HEK293 (cell line): ENCODE results near the gene GPHN.

Experiments
- OVOL3 ChIP-seq: fragments of 450-650 bp; formaldehyde crosslinking; IDR thresholded peaks from 2 replicates; pipeline ENCODE4 v1.5.1; 2016; ENCODE audit warnings: missing biosample characterization, missing genetic modification characterization
- REPIN1 ChIP-seq: fragments of 450-650 bp; formaldehyde crosslinking; IDR thresholded peaks from 2 replicates; pipeline ENCODE4 v1.5.1; 2017; ENCODE audit warnings: missing biosample characterization, missing genetic modification characterization, low read depth
- YY1 ChIP-seq: fragments of 450-650 bp; formaldehyde crosslinking; IDR thresholded peaks from 2 replicates; pipeline ENCODE4 v1.5.1; 2018; ENCODE audit warnings: missing biosample characterization, missing genetic modification characterization
- ZNF121 ChIP-seq: fragments of 450-650 bp; formaldehyde crosslinking; IDR thresholded peaks from 2 replicates; pipeline ENCODE4 v1.5.1; 2016; ENCODE audit warnings: missing biosample characterization, missing genetic modification characterization
- ZNF596 ChIP-seq: fragments of 450-650 bp; IDR thresholded peaks from 2 replicates; pipeline ENCODE4 v1.5.0; 2018; ENCODE audit warnings: missing biosample characterization, mild to moderate bottlenecking, missing genetic modification characterization, moderate library complexity
- ZNF623 ChIP-seq: fragments of 450-650 bp; formaldehyde crosslinking; IDR thresholded peaks from 2 replicates; pipeline ENCODE4 v1.5.1; 2016; ENCODE audit warnings: missing biosample characterization, missing genetic modification characterization
- ZNF785 ChIP-seq: fragments of 450-650 bp; formaldehyde crosslinking; IDR thresholded peaks from 2 replicates; pipeline ENCODE4 v1.5.1; 2016; ENCODE audit warnings: missing biosample characterization, missing genetic modification characterization
- TF ChIP-seq, protein P1 (sequence below): fragments of 450-650 bp; formaldehyde crosslinking; IDR thresholded peaks from 2 replicates; pipeline ENCODE4 v1.5.1; 2016; ENCODE audit warnings: missing biosample characterization, missing genetic modification characterization

DNA sequence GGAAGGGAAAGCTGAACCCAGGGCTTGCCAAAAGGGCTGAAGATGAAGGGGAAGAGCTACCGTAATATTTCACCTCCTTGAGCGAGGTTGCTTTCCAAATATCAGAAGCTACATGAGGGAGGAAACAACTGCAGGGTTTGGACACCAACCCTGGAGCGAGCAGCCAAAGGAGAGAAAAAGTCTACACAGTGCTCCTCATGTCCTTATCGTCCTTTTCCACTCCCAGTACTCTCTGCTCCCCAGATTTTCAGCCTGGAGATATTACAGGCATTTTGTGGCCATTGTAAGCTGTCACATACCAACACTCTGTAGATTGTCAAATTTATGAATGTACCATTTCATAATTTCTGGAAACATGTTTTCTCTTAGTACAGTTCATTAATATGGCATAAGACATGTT lies 115.9 kb downstream of the GPHN start:
- TF ChIP-seq OVOL3 = no peak
- TF ChIP-seq ZNF623 = no peak
- TF ChIP-seq, protein P1, sequence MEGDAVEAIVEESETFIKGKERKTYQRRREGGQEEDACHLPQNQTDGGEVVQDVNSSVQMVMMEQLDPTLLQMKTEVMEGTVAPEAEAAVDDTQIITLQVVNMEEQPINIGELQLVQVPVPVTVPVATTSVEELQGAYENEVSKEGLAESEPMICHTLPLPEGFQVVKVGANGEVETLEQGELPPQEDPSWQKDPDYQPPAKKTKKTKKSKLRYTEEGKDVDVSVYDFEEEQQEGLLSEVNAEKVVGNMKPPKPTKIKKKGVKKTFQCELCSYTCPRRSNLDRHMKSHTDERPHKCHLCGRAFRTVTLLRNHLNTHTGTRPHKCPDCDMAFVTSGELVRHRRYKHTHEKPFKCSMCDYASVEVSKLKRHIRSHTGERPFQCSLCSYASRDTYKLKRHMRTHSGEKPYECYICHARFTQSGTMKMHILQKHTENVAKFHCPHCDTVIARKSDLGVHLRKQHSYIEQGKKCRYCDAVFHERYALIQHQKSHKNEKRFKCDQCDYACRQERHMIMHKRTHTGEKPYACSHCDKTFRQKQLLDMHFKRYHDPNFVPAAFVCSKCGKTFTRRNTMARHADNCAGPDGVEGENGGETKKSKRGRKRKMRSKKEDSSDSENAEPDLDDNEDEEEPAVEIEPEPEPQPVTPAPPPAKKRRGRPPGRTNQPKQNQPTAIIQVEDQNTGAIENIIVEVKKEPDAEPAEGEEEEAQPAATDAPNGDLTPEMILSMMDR (tag by site-specific recombination) = no peak
- no peak for TF ChIP-seq ZNF121 (tag by site-specific recombination)
- TF ChIP-seq ZNF785 (tag by site-specific recombination) = no peak
- TF ChIP-seq REPIN1 (tag by site-specific recombination) = no peak
- TF ChIP-seq ZNF596 (tag by site-specific recombination) = no peak
- no peak for TF ChIP-seq YY1 (tag by site-specific recombination)
